GM21447 (cell line): ENCODE measurements around the gene STX5.
"Not testable (repeated sequence)": the region's sequence is repeated elsewhere in the genome, so short reads cannot be mapped to it uniquely, and the experiment has no call there.

Experiments used
- ATAC-seq: cut with Tn5 transposase; IDR thresholded peaks from one replicate; pipeline ENCODE4 v1.9.1; 2021; ENCODE audit not compliant: unreplicated experiment

STX5 gene

DNA sequence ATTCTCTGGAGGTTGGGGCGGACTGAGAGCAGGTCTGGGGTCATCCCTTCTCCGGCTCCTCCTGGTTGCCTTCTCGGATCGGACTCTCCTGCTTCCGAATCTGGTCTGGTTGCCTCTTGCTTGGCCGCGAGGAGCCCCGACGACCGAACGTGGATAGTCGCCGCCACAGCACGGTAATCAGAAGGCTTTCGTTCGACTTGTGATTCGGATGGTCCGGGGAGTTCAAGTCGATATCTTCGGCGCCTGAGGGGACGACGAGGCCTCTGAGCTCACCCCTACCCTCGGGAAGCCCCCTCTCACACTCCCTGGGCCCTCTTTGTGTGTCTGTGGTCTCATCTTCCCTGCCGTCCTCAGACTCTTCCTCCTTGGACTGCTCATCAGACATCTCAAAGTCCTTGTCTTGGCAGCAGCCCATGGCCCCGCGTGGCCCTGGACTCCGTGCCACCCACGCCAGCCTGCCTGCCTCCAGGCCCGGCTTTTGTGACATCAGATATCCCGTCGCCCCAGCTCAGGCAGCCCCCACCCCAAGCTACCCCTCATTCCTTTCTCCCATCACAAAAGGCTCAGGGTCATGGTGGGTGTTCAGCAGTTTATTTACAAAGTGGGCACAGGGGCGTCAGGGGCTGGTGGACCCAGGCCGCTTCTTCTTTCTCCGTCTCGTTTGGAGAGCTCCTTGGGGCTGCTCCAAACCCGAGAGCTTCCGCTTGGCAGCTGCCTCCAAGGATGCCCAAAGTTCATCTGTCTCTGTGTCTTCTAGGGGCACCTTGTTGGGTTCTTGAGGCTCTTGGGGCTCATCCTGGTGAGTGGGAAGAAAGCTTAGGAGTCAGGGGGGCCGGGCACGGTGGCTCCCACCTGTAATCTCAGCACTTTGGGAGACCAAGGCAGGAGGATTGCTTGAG, 734 bp upstream of the STX5 start, which contains the start of gene TEX54:
Gene TEX54, minus strand, starts transcription at position 506 of the 899 bp plus-strand sequence.
- peak; percentile 11 for ATAC-seq

DNA sequence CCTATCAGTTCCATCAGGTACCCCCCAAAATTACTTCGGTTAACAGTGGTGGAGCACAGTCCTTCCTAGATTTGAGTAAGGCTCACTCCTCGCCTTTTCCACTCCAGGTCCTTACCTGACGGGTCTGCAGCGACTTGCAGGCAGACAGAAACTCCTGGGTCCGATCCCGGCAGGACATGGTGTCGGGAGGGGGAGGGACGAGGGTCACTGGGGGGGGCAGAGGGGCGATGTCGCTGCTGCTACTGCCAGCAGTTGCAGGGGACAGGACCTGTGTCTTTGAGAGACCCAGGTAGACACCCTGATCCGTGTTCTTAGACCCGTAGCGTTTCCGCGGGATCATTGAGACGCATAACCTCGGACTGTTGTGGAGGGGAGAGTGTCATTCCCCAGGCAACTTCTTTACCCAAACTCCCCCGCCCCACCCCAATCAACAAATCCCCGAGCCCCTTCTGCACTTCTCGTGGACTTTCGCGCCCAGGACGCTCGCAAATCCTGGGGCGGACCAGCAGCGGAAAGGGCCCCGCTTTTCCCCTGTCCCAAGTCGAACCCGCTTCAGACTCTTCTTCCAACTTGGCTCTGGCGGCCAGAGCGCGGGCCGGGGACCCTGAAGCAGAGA, 839 bp downstream of the STX5 start:
- peak; percentile 3 for ATAC-seq

DNA sequence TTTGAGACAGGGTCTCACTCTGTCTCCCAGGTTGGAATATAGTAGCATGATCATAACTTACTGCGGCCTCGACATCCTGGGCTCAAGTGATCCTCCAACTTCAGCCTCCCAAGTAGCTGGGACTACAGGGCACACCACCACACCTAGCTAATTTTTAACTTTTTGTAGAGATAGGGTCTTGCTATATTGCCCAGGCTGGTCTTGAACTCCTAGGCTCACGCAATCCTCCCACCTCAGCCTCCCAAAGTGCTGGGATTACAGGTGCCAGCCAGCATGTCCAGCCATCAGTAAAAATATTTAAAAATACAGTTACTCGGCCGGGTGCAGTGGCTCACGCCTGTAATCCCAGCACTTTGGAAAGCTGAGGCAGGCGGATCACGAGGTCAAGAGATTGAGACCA, 3.7 kb downstream of the STX5 start:
- not testable (repeated sequence) for ATAC-seq

DNA sequence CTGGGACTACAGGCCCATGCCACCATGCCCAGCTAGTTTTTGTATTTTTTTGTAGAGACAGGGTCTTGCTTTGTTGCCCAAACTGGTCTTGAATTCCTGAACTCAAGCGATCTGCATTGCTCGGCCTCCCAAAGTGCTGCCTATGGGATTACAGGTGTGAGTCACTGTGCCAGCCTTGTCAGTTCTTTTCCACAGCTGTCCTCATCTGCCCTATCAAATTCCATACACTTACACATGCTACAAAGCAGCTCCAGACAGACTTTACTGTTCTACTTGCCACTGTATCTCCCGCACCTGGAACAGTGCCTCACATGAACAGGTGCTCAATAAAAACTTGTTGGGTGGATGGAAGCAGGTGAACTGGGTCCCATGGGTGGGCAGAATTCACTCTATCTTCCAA, 8.2 kb downstream of the STX5 start:
- ATAC-seq, result no peak

DNA sequence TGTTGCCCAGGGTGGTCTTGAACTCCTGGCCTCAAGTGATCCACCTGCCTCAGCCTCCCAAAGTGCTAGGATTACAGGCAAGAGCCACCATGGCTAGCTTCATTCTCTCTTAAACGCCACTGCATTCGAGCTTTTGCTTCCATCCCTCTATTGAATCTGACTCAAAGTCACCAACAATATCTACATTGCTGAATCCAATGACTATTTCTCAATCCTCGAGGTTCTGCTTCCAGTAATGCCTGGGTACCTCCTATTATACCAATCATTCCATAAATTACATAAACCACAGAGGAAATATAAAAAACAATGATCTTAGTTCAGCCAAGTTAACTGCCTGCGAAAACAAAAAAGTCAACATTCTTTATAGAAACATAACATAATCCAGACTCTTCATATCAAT, 14.7 kb downstream of the STX5 start:
- no peak for ATAC-seq

DNA sequence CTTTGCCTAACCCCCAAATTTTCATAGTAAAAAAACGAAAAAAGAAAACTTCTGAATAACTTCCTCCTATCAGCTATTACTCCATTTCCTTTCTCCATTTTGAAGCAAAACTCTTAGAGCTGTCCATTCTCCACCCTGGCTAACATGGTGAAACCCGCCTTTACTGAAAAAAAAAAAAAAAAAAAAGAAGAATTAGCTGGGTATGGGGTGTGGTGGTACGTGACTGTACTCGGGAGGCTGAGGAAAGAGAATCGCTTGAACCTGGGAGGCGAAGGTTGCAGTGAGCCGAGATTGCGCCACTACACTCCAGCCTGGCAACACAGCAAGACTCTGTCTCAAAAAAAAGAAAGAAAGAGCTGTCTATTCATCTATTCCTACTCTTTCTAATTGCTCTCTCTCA, 15.3 kb downstream of the STX5 start:
- ATAC-seq, result no peak

DNA sequence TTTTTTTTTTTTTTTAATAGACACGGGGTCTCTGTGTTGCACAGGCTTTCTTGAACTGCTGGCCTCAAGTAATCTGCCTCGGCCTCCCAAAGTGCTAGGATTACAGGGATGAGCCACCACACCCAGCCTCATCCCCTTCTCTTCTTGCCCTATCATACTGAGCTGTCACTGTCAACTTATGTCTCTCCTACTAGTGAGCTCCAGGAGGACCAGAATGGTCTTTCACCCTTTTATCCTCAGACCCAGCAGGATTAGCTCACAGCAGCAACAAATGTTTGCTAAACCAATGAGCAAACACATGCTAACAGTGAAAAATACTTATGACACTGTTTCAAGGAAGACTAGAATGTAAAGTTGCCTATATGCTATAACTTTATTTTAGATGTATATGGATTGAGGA, 20.2 kb downstream of the STX5 start:
- no peak for ATAC-seq

DNA sequence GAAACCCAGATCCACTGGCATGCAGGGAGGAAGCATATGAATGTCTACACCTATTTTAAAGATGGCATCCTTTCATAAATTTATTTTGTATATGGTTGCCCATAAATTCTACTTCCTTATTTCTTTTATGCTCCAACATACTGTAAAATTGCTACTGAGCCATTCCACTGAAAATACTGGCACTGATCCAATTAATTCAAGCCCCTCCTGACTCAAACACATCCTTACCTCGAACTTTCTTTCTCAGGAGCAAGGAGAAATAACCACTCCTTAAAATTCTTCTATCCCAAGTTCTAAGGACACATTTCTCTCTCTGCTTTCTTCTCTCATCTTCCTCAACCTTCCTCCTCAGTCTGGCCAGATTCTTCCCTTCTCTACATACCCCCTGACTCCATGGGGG, 21.1 kb downstream of the STX5 start:
- ATAC-seq, result no peak

DNA sequence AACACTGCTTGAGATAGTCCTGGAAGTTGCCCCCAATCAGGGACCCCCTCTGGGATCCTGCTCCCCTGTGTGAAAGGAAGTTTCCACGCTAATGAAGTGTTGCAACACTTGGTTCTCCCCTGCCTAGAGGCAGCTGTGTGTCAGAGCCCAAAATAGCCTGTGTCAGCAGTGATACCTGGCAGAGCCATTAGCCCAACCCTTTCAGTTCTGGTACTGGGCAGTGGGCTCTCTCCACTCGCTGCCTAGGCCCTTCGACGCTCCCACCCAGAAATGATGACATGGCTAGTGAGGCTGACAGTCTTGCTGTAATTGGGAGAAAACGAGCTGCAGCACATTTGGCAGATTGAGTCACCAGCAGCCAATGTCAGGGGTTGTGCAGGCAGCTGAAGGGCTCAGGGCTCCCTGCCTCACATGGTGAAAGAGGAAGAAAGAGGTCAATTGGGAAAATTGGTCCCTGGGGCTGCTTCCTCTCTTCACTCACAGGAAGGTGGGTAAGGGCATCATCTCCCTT, 25.2 kb downstream of the STX5 start:
- no peak for ATAC-seq

DNA sequence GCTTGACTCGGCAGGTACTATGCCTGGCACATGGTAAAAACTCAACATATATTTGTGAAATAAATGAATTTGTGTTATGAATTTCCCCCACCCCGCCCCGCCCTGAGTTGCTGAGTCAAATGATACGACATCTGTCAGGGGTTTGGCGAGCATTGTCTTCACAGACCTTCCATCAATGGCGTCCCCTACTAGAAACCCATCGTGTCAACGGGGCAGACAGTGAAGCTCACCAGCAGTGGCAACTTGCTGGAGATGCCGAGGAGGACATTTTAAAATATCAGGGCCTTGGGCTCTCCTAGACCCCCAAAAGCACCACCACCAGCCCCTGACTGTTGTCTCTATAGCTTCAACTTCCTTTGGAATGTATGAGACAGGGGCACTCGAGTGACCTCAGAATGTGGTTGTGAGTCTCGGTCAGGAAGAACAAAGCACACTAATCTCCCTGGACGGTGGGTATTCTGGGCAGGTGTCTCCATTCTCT, 25.9 kb downstream of the STX5 start:
- peak; percentile 3 for ATAC-seq

DNA sequence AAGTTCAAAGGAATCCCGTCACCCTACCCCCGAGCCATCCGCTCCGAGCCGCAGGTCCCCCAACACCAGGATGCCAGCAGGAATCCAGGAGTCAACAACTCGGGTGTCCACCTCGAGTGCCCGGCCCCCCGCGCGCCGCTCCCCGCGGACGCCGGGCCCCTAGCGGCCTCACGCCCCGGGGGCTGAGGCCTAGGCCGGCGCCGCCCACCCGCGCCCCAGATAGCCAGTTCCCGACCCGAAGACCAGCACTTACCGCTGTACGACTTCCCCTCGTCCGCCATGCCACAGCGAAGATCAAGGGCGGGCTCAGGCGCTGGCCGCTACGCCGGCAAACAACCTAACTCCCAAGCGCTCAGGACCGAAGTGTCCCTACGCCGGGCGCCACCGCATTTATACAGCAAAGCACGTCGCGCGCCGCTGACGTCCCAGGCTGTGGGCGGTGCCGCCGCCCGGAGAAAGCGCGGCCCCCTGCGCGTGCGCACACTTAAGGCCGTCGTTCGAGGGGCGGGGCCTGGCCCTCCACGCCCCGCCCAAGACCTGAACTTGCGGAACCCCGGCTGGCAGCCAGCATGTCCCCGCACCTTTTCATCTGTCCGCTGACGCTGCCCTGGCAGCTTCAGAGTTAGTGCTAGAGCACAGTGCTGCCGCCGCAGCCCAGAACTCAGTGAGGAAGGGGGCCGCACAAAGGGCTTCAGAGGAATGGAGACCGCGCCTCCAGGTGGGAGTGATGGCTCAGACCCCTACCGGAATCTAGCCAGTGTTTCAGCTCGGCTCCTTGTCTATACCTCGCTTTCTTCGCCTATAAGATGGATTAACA, 26.6 kb downstream of the STX5 start, which contains the start of gene NXF1:
Gene NXF1, minus strand, starts transcription at position 365 of the 817 bp plus-strand sequence. Its CDS starts 84 bp downstream, at position 281.
- peak; percentile 74 for ATAC-seq

DNA sequence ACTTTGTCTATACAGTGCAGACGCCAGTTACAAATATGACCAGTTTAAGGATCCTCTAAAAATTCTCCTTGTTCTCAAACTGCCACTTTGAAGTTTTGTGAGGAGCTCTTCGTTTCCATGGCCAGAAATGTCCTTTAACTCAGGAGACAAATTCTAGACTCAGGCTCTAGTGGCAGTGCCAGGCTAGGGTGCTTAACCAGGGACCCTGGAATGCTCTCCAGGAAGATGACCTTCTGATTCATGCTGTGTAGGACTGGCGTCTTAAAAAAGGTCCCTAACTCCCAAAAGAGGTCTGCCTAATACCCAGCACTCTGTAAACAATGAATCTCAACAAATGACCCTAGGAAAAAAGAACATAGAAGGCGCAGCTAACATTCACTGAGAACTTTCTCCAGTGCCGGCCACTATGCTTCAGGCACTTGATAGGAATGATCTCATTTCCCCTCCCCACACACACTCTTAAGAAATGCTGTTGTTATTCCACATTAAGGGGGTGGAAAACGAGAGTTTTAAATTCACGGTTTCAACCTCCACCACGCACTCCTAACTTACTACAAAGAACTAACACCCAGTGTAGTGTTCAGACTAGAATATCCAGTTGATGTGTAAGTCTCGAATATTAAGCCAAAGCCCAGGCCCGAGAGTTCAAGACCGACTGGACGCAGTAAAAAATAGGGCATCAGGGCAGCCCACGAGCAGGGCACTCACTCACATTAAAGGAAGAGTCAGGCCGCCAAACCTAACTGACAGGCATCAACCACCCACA, 27.4 kb downstream of the STX5 start:
- peak; percentile 10 for ATAC-seq

DNA sequence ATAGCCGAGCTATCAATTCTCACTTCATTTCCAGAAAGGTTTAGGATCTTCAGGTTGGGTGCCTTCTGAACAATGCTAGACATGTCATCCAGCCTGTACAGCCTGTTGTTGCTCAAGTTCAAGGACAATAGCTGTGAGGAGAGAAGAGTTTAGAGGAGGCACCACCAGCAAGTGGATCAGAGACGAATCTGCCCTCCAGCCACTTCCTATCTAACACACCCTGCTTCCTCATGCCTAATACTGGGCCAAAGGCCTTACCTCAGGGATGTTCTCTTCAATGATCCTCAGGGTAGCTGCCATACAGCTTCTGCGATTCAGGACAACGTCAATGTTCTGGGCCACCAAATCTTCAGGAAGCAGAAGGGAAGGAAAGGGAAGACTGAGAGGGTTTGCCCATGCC, 30.8 kb downstream of the STX5 start:
- no peak for ATAC-seq

DNA sequence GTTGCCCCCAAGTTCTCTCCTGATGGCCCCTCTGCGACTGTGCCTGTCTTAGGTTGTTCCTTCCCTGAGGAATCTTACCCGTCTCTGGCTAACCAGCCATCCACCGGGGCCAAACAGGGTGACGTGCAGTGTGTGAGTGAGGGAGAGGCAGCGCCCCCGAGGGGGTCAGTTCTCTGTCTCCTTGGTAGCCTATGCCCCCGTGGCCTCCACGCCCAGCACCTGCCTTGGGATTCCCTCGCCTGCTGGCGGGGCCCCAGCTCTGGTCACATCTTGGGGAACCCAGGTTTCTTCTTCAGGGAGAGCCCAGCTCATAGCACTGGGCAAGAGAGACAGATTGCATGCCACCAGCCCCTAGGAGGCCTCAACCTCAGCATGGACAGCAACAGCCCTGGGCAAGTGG, 32.4 kb downstream of the STX5 start:
- no peak for ATAC-seq

DNA sequence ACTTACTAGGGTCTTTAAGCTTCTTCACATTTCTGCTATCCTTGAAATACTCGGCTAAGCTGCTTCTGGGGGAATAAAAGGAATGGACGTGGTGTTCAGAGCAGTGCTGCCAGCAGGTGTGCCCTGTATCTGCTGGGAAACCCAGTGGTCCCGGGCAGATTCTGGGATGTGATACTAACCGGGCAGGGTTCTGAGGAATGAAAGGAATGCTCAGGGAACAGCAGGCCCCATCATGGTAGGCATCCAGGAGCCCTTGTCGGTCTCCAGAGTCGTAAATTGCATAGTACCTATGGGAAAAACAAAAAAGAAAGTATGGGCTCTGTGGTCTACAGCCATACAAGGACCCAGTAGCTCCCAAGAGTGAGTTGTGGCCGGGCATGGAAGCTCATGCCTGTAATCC, 35.6 kb downstream of the STX5 start:
- ATAC-seq, result no peak

DNA sequence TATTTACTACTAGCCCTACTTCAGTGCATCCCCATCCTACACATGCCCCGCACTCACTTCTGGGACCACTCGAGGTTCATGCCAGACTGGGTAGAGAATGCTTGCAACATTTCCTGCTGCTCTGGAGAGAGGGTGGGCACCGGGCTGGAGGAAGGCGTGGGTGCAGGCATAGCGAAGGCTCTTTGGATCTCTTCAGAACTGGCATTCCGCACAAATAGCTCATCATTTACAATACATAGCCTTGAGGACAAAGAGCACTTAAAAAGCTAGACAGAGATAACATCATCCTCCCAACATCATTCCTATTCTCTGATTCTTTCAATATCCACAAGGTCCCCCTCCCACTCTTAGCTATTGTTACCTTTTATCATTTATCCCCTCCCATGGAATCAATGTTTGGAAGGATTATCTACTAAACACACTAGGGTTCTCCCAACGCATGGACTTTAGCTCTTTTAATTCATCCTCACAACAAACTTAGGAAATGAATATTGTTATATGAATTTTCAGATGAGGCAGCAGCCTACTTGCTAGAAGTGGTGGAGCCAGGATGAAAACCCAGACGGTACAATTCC, 37.6 kb downstream of the STX5 start:
- ATAC-seq, result no peak

DNA sequence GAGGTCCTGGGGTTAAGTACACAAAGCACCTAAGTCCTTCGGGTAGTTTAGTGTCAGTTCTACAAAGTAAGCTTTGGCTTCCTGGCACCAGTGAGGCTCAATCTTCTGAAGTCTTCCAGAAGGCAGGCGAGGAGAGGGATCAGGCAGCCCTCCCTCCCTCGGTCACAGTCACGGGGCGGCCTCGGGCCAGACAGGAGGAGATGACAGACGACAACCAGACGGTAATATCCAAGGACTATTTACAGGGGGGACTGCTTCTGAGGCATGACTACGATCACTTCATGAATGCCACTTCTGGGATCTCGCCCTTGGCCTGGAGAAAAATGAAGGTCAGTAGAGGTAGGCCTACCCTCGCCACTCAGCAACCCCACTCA, 39.7 kb downstream of the STX5 start:
- ATAC-seq, result no peak

DNA sequence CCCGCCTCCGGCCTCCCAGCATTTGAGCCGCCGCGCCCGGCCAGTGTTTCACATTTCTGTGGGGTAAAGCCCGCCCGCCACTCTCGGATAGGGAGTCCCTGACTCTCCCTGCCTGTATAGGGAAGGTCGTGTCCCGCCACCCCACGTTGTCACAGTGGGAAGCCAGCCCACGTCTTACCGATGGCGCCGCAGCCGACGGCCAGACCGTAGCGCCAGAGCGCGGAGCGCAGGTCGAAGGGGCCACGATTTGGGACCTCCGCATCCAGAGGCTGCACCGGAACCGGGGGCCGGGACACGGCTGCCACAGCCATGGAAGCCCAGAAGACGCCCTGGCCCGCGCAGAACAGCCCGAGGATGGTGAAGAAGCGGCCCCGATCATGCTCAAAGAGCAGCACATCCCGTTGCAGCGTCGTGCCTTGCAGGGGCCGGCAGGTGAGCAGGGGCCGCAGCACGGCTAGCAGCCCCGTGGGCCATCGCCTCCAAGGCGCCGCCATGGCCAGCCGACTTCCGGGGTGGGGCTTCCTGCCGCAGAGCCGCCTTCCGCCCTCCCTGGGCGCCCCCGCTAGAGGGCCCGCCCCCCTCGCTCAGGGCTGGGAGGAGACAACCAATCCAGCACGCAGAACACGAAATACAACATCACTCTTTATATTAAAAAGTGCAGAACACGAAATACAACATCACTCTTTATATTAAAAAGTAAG, 40.2 kb downstream of the STX5 start, which contains the start of gene TMEM223:
Gene TMEM223, minus strand, starts transcription at position 506 of the 701 bp plus-strand sequence. Its CDS starts 12 bp downstream, at position 494.
- peak; percentile 60 for ATAC-seq

DNA sequence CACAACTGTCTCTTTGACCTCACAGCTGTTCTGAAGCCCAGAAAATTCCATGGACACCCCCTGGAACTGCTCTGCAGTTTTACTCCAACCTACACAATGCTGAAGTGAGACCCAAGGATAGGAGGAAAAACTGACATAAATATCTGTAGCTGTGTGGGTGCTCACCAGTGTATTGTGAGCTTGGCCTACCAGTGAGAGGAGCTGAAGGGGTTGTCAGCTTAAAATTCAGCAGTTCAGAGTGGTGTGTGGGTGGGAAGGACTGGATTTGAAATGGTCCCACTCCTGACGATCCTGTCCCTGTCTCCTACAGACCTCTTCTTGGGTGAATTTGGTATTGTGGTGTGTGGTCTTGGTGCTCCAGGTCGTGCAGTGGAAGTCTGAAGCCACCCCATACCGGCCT, 42.3 kb downstream of the STX5 start:
- no peak for ATAC-seq
